ENCODE data around the gene INPP5F.
"Not testable (repeated sequence)": the region's sequence is repeated elsewhere in the genome, so short reads cannot be mapped to it uniquely, and the experiment has no call there.

INPP5F gene

DNA sequence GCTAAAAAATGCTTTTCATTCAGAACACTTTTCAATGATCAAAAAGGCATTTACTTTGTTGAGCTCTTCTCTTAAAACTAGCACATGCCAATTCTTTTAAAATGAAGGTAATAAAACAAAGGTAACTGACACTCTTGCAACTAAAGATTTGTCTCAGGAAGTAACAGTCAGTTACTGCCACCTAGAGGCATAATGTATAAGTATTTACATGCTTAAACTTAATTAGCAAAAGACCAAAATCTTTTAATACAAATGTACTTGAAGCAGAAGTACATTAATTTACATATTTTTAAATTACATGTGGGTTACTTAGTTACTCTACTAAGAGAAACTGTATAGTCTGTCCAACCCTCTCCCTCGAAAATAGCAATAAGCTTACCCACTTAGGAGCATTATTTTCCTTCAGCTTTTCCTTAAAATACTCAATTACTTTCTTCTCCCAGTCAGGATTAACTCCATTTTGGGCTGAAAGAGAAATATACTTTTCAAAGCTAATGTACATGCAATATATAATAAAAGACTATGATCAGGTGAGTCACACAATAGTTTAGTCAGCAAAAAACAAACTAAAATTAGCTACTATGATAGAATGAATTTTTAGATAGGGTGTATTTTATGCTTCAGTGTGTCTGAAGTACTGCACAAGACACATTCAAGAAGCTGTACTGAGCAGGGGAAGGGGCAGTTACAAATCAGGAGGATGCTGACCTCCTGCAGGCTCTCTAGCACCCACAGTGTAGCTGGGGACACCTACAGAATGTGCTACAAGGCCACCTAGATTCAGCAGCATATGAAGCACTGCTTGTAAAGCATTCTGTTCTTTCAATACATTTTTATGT, 133.8 kb downstream of the INPP5F start:
- no peak for DNase-seq (ENCODE audit: low read depth in 2 of 2, low spot score in 1 of 2)

- no peak for DNase-seq (ENCODE audit: low read depth in 2 of 2, low spot score in 1 of 2)
Measured at GRCh38 chr10:119860866-119861607, 135.2 kb downstream of the INPP5F start.

- DNase-seq (ENCODE audit: low read depth in 2 of 2, low spot score in 1 of 2): no peak
Measured at GRCh38 chr10:119862524-119862923, 136.7 kb downstream of the INPP5F start.

- no peak for DNase-seq (ENCODE audit: low read depth in 2 of 2, low spot score in 1 of 2)
Measured at GRCh38 chr10:119863951-119864565, 138.2 kb downstream of the INPP5F start.

DNA sequence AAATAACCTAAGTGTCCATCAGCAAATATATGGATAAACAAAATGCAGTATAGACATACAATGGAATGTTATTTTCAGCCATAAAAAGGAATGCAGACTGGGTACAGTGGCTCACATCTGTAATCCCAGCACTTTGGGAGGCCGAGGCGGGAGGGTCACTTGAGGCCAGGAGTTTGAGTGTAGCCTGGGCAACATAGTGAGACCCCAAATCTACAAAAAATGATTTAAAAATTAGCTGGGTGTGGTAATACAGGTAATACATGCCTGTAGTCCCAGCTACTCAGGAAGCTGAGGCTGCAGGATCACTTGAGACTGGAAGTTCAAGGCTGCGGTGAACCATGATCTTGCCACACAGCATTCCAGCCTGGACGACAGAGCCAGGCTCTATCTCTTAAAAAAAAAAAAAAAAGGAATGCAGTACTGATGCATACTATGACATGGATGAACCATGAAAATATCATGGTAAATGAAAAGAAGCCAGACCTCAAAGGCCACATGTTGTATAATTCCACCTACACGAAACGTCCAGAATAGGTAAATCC, 139.9 kb downstream of the INPP5F start:
- no peak for DNase-seq (ENCODE audit: low read depth in 2 of 2, low spot score in 1 of 2)

DNA sequence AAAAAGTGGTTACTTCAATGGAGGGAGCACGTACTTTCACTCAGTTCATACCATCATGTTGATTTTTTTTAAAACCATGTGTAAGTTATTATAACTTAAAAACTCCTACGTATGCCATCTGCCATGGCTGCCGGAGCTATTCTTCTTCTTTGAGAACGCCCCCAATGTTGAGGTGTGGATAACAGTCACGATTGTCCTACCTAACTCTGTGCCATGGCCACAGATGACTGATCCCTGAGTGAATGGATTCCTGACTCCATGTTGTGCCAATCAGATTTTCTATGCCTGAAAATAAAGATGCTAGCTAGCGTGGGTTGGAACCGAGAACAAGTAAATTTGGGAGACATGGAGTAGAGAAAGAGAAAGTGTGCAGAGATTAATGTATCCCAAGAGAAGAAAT, 141.5 kb downstream of the INPP5F start:
- no peak for DNase-seq (ENCODE audit: low read depth in 2 of 2, low spot score in 1 of 2)

DNA sequence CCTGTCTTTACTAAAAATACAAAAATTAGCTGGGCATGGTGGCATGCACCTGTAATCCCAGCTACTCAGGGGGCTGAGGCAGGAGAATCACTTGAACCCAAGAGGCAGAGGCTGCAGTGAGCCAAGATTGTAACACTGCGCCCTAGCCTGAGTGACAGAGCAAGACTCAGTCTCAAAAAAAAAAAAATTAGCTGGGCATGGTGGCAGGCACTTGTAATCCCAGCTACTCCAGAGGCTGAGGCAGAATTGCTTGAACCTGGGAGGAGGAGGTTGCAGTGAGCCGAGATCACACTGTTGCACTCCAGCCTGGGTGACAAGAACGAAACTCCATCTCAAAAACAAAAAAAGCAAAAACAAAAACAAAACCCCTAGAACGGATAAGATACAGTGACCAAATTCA, 143.5 kb downstream of the INPP5F start:
- DNase-seq (ENCODE audit: low read depth in 2 of 2, low spot score in 1 of 2): not testable (repeated sequence)

DNA sequence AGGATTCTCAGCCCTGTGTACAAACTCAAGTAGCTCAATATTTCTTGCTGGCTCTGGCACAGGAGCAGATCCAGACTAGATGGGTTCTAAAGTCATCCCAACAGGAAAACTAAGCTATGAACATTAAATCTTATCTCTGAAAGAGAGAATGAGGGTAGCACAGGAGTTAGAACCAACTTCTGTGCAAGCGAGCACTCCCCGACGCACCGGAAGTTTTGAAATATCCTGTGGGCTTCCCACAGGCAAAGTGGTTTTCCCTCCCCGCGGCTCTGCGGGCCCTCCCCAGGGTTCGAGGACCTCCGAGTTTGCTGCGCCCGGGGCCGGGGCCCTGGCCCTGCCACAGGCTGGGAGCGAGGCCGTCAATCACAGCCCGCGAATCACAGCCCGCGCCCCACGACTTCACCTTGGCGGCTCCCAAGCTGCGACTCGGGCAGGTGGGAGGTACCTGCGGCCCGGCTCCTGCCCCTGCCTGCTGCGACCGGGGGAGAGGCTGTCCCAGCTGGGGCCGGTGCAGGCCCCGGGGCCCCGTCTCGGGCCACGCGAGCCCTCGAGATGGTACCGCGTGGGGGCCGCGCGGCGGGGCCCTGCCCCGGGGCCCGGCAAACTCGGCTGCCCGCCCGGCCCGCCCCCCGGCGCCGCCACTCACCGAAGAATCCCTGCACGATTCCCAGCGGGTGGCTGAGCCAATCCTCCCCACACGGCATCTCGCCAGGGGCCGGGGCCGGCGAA, 146.2 kb downstream of the INPP5F start:
- peak; percentile 25 to 27 for DNase-seq (ENCODE audit: low read depth in 2 of 2, low spot score in 1 of 2)

- DNase-seq (ENCODE audit: low read depth in 2 of 2, low spot score in 1 of 2): no peak
Measured at GRCh38 chr10:119872610-119872859, 146.7 kb downstream of the INPP5F start, which contains the start of gene MCMBP. Gene MCMBP (minus strand): TSS chr10:119872843. CDS start chr10:119872584, 259 bp downstream.

DNA sequence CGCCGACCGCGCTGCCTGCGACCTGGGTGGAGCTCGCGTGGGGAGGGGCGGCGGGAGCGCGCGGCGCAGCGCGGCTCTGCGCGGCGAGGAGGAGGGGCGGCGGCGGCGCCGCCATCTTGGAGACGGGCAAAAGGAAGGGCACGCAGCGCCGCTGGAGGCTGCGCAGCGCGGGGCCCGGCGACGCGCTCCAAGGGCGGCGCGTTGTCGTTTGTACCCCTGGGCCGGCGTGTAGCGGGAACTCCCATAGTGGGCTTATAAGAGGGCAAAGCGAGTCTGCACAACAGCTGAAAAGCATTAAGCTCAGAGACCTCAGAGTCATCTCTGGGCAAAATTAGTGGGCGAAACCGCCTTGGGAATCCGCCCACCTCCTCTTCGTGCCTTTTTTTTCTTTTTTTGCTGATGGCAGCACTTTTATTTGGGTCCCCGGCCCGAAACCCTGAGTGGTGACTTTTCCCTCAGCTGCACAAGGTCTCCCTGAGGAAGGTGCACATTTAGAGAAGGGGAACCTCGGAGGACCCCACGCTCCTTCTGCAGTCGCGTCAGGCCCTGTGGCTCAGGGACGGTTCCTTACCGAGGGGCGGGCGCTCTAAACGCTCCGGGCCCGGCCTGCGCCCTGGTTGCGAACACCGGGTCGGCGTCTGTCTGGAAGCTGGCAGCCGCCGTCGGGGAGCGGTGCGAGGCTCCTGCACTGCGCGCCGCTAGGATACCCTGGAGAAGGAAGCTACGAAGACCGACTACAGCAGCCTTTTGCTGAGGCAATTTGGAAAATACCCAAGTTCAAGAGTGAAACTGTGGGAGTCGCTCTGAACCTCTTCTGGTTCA, 147.2 kb downstream of the INPP5F start:
- DNase-seq (ENCODE audit: low read depth in 2 of 2, low spot score in 1 of 2): peak; percentile 54 to 72

GRCh38 chr10:119878524-119878923, 152.7 kb downstream of the INPP5F start:
- no peak for DNase-seq (ENCODE audit: low read depth in 2 of 2, low spot score in 1 of 2)
